OCI-LY7 (cell line): ENCODE results near the gene SRGAP2C. TPM values are rescaled to one million over a fixed set of nuclear protein-coding genes. Genes with fewer than 3 reads are reported as not detected.
"Not testable (repeated sequence)": the region's sequence is repeated elsewhere in the genome, so short reads cannot be mapped to it uniquely, and the experiment has no call there.

ENCODE experiments used
- BruUV-seq: library from RNA; stranded (reverse); fragments of 400-500 nt; replicated peaks from 2 replicates; lab custom pipeline; 2021; lab: Mats Ljungman, UMichigan
- CTCF ChIA-PET: fragments of 300-600 bp; sonication (Branson Sonifier 250); formaldehyde crosslinking; loops from one replicate; lab custom pipeline; 2022; ENCODE audit warnings: antibody characterized with exemption; ENCODE audit not compliant: unreplicated experiment; lab: Charles Lee
- POLR2A ChIA-PET: fragments of 300-600 bp; sonication (Branson Sonifier 250); formaldehyde crosslinking; loops from one replicate; lab custom pipeline; 2022; ENCODE audit warnings: antibody characterized with exemption; lab: Charles Lee
- DNase-seq: peaks from one replicate; pipeline ENCODE4 v3.0.0-alpha.2; 2015; ENCODE audit warnings: low spot score
- H2AFZ ChIP-seq: fragments of 200-600 bp; sonication (generic), shearing (Covaris generic); 2 replicates; pipeline ENCODE4 v1.6.1; 2014; ENCODE audit warnings: mild to moderate bottlenecking, antibody characterized with exemption, low read length, moderate library complexity
- H3K27ac ChIP-seq: fragments of 200-600 bp; sonication (generic); 2 replicates; pipeline ENCODE4 v1.5.1; 2014; ENCODE audit warnings: mixed run types, low read depth, mild to moderate bottlenecking, moderate library complexity, low read length, inconsistent platforms; ENCODE audit not compliant: poor library complexity, severe bottlenecking
- H3K36me3 ChIP-seq: fragments of 200-600 bp; sonication (generic); 2 replicates; pipeline ENCODE4 v1.6.1; 2014; ENCODE audit warnings: mild to moderate bottlenecking, antibody characterized with exemption, low read length, moderate library complexity, mixed read lengths; ENCODE audit not compliant: insufficient read depth
- H3K4me1 ChIP-seq: fragments of 200-600 bp; sonication (generic); 2 replicates; pipeline ENCODE4 v1.5.1; 2014; ENCODE audit warnings: mild to moderate bottlenecking, low read length; ENCODE audit not compliant: insufficient read depth, poor library complexity, severe bottlenecking
- H3K4me2 ChIP-seq: fragments of 200-600 bp; sonication (generic); 2 replicates; pipeline ENCODE4 v1.6.1; 2014; ENCODE audit warnings: mild to moderate bottlenecking, low read length
- H3K4me3 ChIP-seq: fragments of 200-600 bp; sonication (generic); 2 replicates; pipeline ENCODE4 v1.5.1; 2014; ENCODE audit warnings: mild to moderate bottlenecking, low read depth, low read length; ENCODE audit not compliant: poor library complexity, severe bottlenecking
- H3K79me2 ChIP-seq: fragments of 200-600 bp; sonication (generic); 2 replicates; pipeline ENCODE4 v1.6.1; 2016; ENCODE audit warnings: low read depth, mild to moderate bottlenecking, low read length, moderate library complexity, mixed read lengths; ENCODE audit not compliant: insufficient read depth
- H3K9me2 ChIP-seq: fragments of 200-600 bp; sonication (generic); 2 replicates; pipeline ENCODE4 v1.6.1; 2016; ENCODE audit warnings: mild to moderate bottlenecking, low read length, mixed read lengths; ENCODE audit not compliant: insufficient read depth
- H3K9me3 ChIP-seq: fragments of 200-600 bp; sonication (generic); 2 replicates; pipeline ENCODE4 v1.6.1; 2014; ENCODE audit warnings: mild to moderate bottlenecking, mixed run types, low read length, mixed read lengths
- H4K20me1 ChIP-seq: fragments of 200-600 bp; sonication (generic); 2 replicates; pipeline ENCODE4 v1.6.1; 2014; ENCODE audit warnings: mild to moderate bottlenecking, antibody characterized with exemption, low read length, moderate library complexity, mixed read lengths; ENCODE audit not compliant: insufficient read depth
- intact Hi-C: fragments of 100-400 bp; cut with micrococcal nuclease; formaldehyde crosslinking; loops from one replicate; pipeline ENCODE4 v1.10.0; 2022; ENCODE audit not compliant: unreplicated experiment
- total RNA-seq, 2 experiments: library from RNA; depleted of rRNA in 1 of 2; stranded (reverse); fragments of >200 nt in 1 of 2; shearing (Covaris generic) in 1 of 2; gene quantifications; 2 replicates each; pipeline ENCODE4 v1.2.3, GENCODE V29; 2014 to 2022

The SRGAP2C gene
- total RNA-seq, 2 experiments from 2014 or later: 6.8 to 30.7 TPM

GRCh38 chr1:121200232-121200631 is 15.5 kb downstream of the SRGAP2C start:
- H3K79me2 ChIP-seq, H3K4me3 ChIP-seq, H3K36me3 ChIP-seq, CTCF ChIA-PET, DNase-seq, H3K9me2 ChIP-seq, H3K9me3 ChIP-seq, H3K27ac ChIP-seq, BruUV-seq, intact Hi-C loops, H4K20me1 ChIP-seq, H3K4me1 ChIP-seq, H3K4me2 ChIP-seq, POLR2A ChIA-PET, H2AFZ ChIP-seq: not testable (repeated sequence)

- H3K27ac ChIP-seq, H3K4me2 ChIP-seq, POLR2A ChIA-PET, H3K4me3 ChIP-seq, H3K79me2 ChIP-seq, H3K36me3 ChIP-seq, BruUV-seq, DNase-seq, intact Hi-C loops, H3K9me2 ChIP-seq, H4K20me1 ChIP-seq, H2AFZ ChIP-seq, H3K4me1 ChIP-seq, CTCF ChIA-PET, H3K9me3 ChIP-seq: not testable (repeated sequence)
Observed at GRCh38 chr1:121200985-121201981, 16.5 kb downstream of the SRGAP2C start.

DNA sequence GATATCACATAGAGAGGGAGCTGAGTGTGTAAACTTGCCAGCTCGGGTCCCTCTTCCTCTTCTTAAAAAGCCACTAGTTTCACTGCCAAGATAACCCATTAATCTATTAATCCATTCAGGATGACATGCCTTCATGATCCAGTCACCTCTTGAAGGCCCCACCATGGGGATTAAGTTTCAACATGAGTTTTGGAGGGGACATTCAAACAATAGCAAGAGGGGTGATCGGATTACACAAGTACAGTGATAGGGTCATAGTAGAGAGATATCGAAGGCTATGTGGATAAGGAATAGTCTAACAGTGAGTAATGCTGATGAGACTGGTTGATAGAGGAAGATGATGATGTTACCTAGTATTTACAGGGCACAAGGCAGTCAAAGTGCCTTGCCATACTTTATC is 18.2 kb downstream of the SRGAP2C start:
- H2AFZ ChIP-seq, CTCF ChIA-PET, POLR2A ChIA-PET, H3K79me2 ChIP-seq, H3K36me3 ChIP-seq, H3K4me3 ChIP-seq, H4K20me1 ChIP-seq, H3K4me1 ChIP-seq, H3K9me2 ChIP-seq, BruUV-seq, DNase-seq, H3K9me3 ChIP-seq, intact Hi-C loops, H3K4me2 ChIP-seq, H3K27ac ChIP-seq: not testable (repeated sequence)

DNA sequence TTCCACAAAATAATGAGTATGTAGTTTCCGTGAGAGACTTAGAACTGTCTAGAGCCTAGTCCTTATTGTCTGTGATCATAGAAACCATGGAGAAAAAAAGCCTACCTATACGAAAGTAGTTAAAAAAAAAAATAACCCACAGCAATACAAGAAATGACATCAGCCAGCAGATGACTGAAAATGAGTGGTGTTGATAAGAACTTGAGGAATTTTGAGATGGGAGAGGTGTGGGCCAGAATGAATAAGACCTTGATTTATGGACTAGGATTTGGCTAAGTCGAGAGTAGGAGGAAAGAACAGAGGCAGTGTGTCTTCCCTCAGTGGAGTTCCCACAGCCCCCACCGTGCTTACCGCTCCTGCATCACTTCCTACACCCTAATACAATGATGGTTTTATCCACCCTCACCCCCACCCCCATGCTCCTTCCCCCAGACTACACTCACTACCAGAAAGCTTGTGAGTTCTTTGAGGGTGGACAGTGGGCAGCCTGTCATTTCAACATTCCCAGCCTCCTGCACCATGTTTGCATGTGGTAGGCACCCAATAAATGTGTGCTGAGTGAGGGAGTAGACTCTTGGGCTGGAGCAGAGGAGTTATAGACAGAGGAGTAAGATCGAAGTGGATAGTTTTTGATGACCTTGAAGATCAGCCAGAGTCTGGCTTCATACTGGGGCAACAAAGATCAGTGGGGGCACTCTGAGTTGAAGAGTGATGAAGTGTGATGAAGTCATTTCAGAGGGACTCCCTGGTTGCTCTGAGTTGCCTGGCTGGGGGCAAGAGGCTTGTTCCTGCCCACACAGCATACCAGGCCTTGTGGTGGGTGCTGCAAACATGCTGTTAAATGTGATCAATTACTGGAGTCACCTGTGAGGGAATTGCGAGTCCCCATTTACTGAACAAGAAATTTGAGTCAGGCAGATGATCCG is 21.3 kb downstream of the SRGAP2C start:
- H3K4me1 ChIP-seq, H4K20me1 ChIP-seq, DNase-seq, POLR2A ChIA-PET, H3K36me3 ChIP-seq, H3K9me2 ChIP-seq, H3K4me3 ChIP-seq, H3K4me2 ChIP-seq, intact Hi-C loops, H2AFZ ChIP-seq, CTCF ChIA-PET, H3K9me3 ChIP-seq, BruUV-seq, H3K27ac ChIP-seq, H3K79me2 ChIP-seq: not testable (repeated sequence)

DNA sequence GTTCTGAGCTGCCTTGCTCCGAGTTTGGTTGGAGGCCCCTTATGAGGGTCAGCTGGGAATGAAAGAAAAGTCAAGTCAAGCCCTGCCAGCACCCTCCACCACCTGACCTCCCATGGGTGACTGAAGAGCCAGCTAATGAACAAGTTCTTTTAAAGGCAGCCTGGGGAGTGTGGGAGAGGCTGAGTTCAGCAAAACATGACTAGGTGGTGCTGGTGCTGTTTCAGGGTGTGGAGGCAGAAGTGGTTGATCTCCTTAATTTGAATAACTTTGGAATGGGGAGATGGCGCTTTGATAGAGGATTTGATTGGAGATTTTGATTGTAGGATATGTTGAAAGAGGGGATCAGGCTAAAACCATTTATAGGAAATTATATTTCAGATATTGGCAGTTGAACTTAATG is 22.6 kb downstream of the SRGAP2C start:
- BruUV-seq: not testable (repeated sequence)

GRCh38 chr1:121208375-121208774 is 23.6 kb downstream of the SRGAP2C start:
- intact Hi-C loops, H3K9me3 ChIP-seq, H3K4me3 ChIP-seq, H3K36me3 ChIP-seq, H3K79me2 ChIP-seq, H3K27ac ChIP-seq, BruUV-seq, POLR2A ChIA-PET, H3K4me2 ChIP-seq, H3K9me2 ChIP-seq, H3K4me1 ChIP-seq, DNase-seq, H4K20me1 ChIP-seq, H2AFZ ChIP-seq, CTCF ChIA-PET: not testable (repeated sequence)

More for the DNA sequence above, 22.6 kb downstream of the SRGAP2C start:
- DNase-seq, CTCF ChIA-PET, POLR2A ChIA-PET, H3K4me1 ChIP-seq, H3K36me3 ChIP-seq, H3K4me2 ChIP-seq, H3K27ac ChIP-seq, intact Hi-C loops, H3K9me2 ChIP-seq, H3K4me3 ChIP-seq, H4K20me1 ChIP-seq, H2AFZ ChIP-seq, H3K9me3 ChIP-seq, H3K79me2 ChIP-seq: not testable (repeated sequence)
